DOHH2 (cell line): Measurements from ENCODE around the gene PRDM16.

Experiments used
- EZH2phosphoT487 ChIP-seq: fragments of 200-600 bp; sonication (generic); IDR thresholded peaks from 2 replicates; pipeline ENCODE4 v1.6.1; 2017; ENCODE audit warnings: borderline replicate concordance, mild to moderate bottlenecking, antibody characterized with exemption, low read length, moderate library complexity, mixed read lengths
- TF ChIP-seq, protein P1 (sequence below): fragments of 200-600 bp; sonication (generic); IDR thresholded peaks from one replicate; pipeline ENCODE4 v1.5.1; 2014; ENCODE audit warnings: antibody characterized with exemption, mild to moderate bottlenecking, low read depth, low read length; ENCODE audit not compliant: poor library complexity, severe bottlenecking

DNA sequence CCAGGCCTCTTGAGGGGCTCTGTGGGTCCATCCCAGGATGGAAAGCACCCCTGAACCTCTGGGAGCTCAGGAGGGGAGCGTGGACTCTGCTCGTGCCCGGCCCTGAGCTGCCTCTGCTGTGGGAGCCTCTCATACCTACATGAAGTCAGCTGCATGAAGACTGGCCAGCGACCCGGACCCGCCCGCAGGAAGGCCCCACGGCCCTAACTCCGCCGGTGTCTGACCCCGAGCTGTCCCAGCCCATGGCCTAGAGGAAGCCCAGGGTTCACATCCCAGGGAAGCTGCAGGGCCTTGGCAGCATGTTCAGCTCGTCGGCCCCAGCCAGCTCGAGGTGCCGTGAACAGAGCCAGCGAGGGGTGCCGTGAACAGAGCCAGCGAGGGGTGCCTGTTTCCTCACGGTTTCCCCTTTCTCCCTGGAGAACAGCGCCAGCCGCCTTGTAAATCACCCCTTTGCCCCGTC, 207.4 kb downstream of the PRDM16 start:
- TF ChIP-seq, protein P1, sequence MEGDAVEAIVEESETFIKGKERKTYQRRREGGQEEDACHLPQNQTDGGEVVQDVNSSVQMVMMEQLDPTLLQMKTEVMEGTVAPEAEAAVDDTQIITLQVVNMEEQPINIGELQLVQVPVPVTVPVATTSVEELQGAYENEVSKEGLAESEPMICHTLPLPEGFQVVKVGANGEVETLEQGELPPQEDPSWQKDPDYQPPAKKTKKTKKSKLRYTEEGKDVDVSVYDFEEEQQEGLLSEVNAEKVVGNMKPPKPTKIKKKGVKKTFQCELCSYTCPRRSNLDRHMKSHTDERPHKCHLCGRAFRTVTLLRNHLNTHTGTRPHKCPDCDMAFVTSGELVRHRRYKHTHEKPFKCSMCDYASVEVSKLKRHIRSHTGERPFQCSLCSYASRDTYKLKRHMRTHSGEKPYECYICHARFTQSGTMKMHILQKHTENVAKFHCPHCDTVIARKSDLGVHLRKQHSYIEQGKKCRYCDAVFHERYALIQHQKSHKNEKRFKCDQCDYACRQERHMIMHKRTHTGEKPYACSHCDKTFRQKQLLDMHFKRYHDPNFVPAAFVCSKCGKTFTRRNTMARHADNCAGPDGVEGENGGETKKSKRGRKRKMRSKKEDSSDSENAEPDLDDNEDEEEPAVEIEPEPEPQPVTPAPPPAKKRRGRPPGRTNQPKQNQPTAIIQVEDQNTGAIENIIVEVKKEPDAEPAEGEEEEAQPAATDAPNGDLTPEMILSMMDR: no peak
- no peak for TF ChIP-seq EZH2phosphoT487
